Measurements from ENCODE around the gene C12orf42. TPM values are rescaled to one million over a fixed set of nuclear protein-coding genes. Genes with fewer than 3 reads are reported as not detected.

Gene C12orf42
- 1 to 10 TPM in 1 of 2 donors, not detected in 1; 6.6 TPM for total RNA-seq

DNA sequence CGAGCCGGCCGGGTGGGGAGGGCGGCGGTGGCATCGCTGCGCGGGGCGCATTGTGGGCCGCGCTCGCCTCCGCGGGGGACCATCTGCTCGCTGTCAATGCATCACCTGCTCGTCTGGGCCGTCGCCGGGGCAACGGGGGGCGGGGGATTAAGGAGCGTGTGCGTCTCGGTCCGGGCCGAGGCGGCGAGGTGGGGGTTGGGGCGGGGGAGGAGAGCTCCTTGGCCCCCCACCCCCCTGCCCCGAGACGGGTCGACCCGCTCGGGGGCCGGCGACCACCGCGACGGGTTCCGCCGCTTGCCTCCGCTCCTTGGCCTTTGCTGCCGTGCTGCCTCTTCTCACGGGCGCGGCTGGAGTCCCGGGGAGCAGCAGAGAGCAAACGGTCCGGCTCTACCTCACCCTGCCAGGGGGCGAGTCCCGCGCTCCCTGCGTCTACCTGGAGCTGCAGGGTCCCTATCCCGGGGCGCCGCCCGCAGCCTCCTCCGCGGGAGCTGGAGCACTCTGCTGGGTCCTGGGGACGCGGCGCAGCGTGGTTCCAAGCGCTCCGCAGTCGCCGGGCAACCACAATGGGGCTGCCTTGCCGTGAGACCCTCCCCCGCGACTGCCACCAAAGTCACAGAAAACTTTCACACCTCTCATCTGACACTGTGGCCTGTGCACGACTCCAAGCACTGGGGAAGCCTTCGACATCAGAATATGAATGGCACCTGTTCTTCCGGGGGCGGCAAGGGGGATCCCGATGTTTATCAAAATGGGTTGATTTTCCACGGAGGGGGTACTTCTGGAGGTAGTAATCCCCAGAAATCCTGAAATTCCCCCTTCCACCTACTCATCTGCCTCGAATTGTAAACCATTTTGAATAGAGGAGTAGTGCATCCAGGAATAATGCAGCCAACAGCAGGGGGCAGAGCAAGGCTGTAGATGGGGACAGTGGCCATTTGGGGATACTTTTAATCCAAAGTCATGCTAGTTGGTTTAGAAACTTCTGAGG, at the start of gene C12orf42:
TSS of gene C12orf42 (minus strand) at position 500 of the 988 bp plus-strand sequence. CDS start 17,542 bp downstream, outside the sequence.
- Histone ChIP-seq H3K27ac (no peak within 1 kb of the TSS), H3K36me3 (no peaks in the 10 kb centered on the region), H3K27me3 (replicated peaks; ENCODE audit: insufficient read depth) (peaks cover 11% of the 10 kb centered on the region), H3K9me3 (no peaks in the 10 kb centered on the region), H3K4me1 (replicated peaks) (no peaks in the 10 kb centered on the region), H3K4me3 (peak within 1 kb of the TSS in 1 of 2 donors; percentile 19)
- intact Hi-C loops (cut with DNase I), result no loop called here
- no peak for DNase-seq (ENCODE audit: low spot score)
- WGBS, result 2% methylated on average over 47 of the region's 77 CpGs
- TF ChIP-seq POLR2A (IDR thresholded peaks at IDR 0.05), result no peak
- no peak for TF ChIP-seq POLR2AphosphoS5 (IDR thresholded peaks at IDR 0.05)
- TF ChIP-seq, protein P1, sequence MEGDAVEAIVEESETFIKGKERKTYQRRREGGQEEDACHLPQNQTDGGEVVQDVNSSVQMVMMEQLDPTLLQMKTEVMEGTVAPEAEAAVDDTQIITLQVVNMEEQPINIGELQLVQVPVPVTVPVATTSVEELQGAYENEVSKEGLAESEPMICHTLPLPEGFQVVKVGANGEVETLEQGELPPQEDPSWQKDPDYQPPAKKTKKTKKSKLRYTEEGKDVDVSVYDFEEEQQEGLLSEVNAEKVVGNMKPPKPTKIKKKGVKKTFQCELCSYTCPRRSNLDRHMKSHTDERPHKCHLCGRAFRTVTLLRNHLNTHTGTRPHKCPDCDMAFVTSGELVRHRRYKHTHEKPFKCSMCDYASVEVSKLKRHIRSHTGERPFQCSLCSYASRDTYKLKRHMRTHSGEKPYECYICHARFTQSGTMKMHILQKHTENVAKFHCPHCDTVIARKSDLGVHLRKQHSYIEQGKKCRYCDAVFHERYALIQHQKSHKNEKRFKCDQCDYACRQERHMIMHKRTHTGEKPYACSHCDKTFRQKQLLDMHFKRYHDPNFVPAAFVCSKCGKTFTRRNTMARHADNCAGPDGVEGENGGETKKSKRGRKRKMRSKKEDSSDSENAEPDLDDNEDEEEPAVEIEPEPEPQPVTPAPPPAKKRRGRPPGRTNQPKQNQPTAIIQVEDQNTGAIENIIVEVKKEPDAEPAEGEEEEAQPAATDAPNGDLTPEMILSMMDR (IDR thresholded peaks at IDR 0.05), result no peak

DNA sequence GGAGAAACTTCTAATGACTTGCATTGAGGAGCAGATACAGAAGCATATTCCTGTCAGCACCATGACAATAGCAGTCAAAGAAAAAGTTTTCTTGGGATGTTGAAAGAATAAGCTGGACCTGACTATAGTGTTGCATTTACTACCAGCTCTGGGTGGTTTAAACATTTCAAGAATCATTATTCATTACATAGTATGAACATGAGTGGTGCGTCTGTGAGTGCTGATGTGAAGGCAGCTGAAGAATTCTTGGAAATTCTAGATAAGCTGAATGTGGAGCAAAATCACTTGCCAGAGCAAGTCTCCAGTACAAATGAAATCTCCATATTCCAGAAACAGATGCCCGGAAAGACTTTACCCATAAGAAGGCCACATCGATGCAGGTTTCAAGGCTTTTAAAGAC, 46.3 kb upstream of the C12orf42 start:
- TF ChIP-seq POLR2AphosphoS5 (IDR thresholded peaks at IDR 0.05) (no peak), POLR2A (IDR thresholded peaks at IDR 0.05) (no peak)
- TF ChIP-seq, protein P1 (IDR thresholded peaks at IDR 0.05), result no peak

DNA sequence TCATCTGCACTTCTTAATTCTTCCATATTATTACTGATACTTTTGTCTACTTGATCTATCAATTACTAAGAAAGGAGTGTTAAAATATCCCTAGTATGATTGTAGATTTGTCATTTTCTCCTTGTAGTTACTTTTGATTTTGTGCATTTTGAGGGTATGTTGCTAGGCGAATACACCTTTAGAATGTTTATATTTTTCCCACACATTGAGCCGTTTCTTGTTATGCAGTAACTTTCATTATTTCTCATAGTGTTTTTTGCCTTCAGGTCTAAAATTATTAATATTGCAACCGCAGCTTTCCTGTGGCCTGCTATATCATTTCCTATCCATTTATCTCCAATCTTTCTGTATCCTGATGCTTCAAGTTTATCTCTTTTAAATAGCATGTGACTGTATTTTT, 44.6 kb upstream of the C12orf42 start:
- 64% methylated on average over 3 of the region's 3 CpGs for WGBS
- no peak for TF ChIP-seq POLR2AphosphoS5 (IDR thresholded peaks at IDR 0.05)
- TF ChIP-seq POLR2A (IDR thresholded peaks at IDR 0.05), result no peak
- TF ChIP-seq, protein P1 (IDR thresholded peaks at IDR 0.05), result no peak
- no peak overlapping the region for H3K27ac ChIP-seq
- H3K27me3 ChIP-seq (replicated peaks; ENCODE audit: insufficient read depth), result no peaks in the 10 kb centered on the region
- no peak overlapping the region for H3K4me3 ChIP-seq
- no peaks in the 10 kb centered on the region for H3K36me3 ChIP-seq
- no peaks in the 10 kb centered on the region for H3K4me1 ChIP-seq (replicated peaks)
- no peaks in the 10 kb centered on the region for H3K9me3 ChIP-seq
- intact Hi-C loops (cut with DNase I), result no loop called here
- DNase-seq (ENCODE audit: low spot score), result no peak

More for the DNA sequence above, 46.3 kb upstream of the C12orf42 start:
- H3K36me3 ChIP-seq, result no peaks in the 10 kb centered on the region
- H3K27ac ChIP-seq, result no peak overlapping the region
- no peaks in the 10 kb centered on the region for H3K9me3 ChIP-seq
- no peak for DNase-seq (ENCODE audit: low spot score)
- no peak overlapping the region for H3K4me3 ChIP-seq
- H3K27me3 ChIP-seq (replicated peaks; ENCODE audit: insufficient read depth), result no peaks in the 10 kb centered on the region
- 89% methylated on average over 3 of the region's 3 CpGs for WGBS
- no peaks in the 10 kb centered on the region for H3K4me1 ChIP-seq (replicated peaks)
- intact Hi-C loops (cut with DNase I), result no loop called here

DNA sequence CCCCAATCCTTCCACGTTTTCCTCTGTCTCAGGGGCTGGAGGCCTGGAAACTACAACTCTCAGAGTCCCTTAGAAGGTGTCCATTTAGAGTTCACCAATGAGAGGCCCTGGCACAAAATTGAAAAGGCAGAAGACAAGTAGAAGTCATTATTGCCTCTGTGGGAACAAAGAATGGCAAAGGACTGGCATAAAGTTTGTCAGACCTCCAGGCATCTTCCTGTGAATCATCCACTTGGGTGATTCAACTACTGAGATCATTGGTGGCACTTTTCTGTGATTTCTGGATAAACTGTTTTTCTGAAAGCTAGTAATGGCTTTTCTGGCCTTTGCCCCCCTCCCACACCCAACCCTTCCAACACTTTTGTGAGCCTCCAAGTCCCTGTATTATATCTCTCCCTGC, 42.6 kb upstream of the C12orf42 start:
- TF ChIP-seq POLR2A (IDR thresholded peaks at IDR 0.05), result no peak
- TF ChIP-seq POLR2AphosphoS5 (IDR thresholded peaks at IDR 0.05), result no peak
- TF ChIP-seq, protein P1 (IDR thresholded peaks at IDR 0.05), result no peak
- no peaks in the 10 kb centered on the region for H3K9me3 ChIP-seq
- H3K36me3 ChIP-seq, result no peaks in the 10 kb centered on the region
- no peak overlapping the region for H3K27ac ChIP-seq
- no peak overlapping the region for H3K4me3 ChIP-seq
- no peak for DNase-seq (ENCODE audit: low spot score)
- intact Hi-C loops (cut with DNase I), result no loop called here
- no peaks in the 10 kb centered on the region for H3K4me1 ChIP-seq (replicated peaks)
- WGBS, result 43% methylated on average over 1 of the region's 1 CpG
- no peaks in the 10 kb centered on the region for H3K27me3 ChIP-seq (replicated peaks; ENCODE audit: insufficient read depth)

Measured in prostate gland (tissue), 2 donors.